GM23248 (cell line): ENCODE data around the gene C3AR1.

Experiments
- EZH2 ChIP-seq: fragments of 200-600 bp; sonication (generic); IDR thresholded peaks from 2 replicates; pipeline ENCODE4 v1.6.1; 2018; ENCODE audit warnings: antibody characterized with exemption, mild to moderate bottlenecking; ENCODE audit not compliant: insufficient read depth, poor library complexity, severe bottlenecking
- EZH2phosphoT487 ChIP-seq: fragments of 200-600 bp; sonication (generic); IDR thresholded peaks from 2 replicates; pipeline ENCODE4 v1.6.1; 2018; ENCODE audit warnings: antibody characterized with exemption, moderate library complexity, mild to moderate bottlenecking, low read depth; ENCODE audit not compliant: insufficient read depth

DNA sequence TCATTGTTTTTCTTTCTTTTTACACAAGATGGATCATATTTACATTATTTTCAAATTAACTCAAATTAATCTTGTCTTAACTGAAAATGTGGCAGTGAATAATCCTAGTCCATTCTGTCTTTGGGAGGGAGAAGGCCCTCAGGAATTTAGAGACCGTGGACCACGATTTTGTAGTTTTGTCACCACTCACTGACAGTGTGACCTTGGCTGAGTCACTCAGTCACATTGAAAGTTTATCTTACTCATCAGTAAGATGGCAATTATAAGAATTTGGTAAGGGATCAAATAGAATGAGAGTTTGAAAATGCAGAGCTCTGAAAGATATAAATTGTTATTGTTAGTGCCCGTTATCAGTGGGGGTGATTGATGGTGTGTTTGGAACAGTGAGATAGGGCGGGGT lies 17.3 kb downstream of the C3AR1 start:
- TF ChIP-seq EZH2 (no peak), EZH2phosphoT487 (no peak)
